ENCODE measurements around the gene TEAD2.

DNA sequence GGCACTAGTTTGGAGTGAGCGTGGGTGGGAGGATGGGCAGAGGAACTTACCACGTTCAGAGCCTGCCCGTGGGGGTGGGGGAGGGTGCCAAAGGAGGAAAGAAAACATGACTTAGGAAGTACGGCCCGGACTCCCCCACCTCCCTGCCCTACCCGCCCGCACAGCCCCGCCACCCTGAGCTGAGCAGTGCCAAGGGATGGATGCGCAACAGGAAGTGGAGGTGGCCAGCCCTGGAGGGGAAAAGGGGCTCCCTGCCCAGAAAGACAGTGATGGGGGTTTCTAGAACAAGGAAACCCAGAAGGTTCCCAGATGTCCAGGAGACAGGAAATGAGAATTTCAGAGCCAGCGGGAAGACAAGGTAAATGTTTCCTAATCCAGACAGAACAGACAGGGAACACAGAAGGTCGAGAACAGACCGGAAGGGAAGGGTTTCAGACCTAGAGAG lies 6.3 kb downstream of the TEAD2 start:
- TF ChIP-seq, protein P1, sequence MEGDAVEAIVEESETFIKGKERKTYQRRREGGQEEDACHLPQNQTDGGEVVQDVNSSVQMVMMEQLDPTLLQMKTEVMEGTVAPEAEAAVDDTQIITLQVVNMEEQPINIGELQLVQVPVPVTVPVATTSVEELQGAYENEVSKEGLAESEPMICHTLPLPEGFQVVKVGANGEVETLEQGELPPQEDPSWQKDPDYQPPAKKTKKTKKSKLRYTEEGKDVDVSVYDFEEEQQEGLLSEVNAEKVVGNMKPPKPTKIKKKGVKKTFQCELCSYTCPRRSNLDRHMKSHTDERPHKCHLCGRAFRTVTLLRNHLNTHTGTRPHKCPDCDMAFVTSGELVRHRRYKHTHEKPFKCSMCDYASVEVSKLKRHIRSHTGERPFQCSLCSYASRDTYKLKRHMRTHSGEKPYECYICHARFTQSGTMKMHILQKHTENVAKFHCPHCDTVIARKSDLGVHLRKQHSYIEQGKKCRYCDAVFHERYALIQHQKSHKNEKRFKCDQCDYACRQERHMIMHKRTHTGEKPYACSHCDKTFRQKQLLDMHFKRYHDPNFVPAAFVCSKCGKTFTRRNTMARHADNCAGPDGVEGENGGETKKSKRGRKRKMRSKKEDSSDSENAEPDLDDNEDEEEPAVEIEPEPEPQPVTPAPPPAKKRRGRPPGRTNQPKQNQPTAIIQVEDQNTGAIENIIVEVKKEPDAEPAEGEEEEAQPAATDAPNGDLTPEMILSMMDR (IDR thresholded peaks at IDR 0.05; ENCODE audit: borderline replicate concordance, extremely low read depth, low read length, poor library complexity, severe bottlenecking) = no peak
- no peak for TF ChIP-seq EZH2 (IDR thresholded peaks at IDR 0.05; ENCODE audit: borderline replicate concordance, low read depth, low read length, severe bottlenecking)

Data from DND-41 (cell line).